ENCODE results near the gene TBC1D22A.

The TBC1D22A gene

DNA sequence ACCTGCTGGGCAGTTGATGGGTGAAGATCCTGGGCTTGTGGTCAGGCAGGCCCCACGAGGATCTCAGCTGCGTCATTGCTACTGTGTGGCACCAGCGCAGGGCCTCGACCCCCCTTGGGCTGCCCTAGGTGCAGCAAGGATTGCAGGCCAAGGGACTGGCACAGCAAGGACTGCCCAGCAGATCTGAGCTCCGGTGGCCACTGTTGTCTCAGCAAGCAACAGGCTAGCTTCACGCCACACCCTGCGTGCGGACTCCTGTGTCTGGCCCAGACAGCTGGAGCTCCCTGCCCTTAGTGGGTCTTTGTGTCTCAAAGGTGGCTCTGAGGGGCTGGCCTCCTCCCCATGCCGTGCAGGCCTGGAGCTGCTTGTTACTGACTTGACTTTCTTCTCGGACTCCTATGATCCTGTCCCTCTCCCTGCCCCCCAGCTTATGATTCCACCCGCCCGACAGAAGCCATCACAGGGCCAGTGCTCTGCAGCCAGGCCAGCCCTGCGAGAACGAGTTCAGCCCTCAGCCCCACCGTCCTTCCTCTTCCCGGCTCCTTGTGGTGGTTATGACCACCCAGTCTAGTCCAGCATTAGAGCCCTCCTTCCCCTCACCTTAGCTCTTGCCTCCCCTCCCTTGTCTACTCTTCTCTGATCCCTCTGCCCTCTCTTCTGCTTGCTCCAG, 295.6 kb downstream of the TBC1D22A start:
- Histone ChIP-seq H3K4me3 (no peak overlapping the region), H3K9me3 (no peaks in the 10 kb centered on the region), H3K36me3 (peaks cover 0 to 71% (median 25%) of the 10 kb centered on the region in 3 donors), H3K27me3 (no peaks in the 10 kb centered on the region), H3K4me1 (no peaks in the 10 kb centered on the region), H3K27ac (no peak overlapping the region)
- no peak for DNase-seq
- intact Hi-C loops (cut with DNase I; ENCODE audit: low total_unique reads): no loop called here
- no peak for TF ChIP-seq CTCF (IDR thresholded peaks at IDR 0.05)

DNA sequence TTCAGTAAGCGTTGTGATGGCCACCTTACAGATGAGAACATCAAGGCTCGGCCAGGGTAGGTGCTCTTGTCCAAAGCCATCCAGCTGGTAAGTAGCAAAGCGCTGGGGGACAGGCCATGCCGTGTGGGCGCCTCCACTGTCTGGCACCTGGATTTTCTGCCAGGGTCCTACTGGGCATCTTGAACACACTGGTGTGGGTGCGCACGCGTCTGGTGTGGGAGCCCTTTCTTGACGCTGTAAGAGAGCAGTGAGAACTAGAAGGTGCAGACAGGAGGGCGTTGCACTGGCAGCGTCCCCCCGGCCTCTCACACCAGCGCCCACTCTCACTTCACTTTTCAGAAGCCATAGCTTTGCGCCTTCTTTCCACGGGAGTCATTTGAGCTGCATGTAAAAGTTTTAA, 296.6 kb downstream of the TBC1D22A start:
- intact Hi-C loops (cut with DNase I; ENCODE audit: low total_unique reads): no loop called here
- Histone ChIP-seq H3K36me3 (peaks cover 0 to 71% (median 25%) of the 10 kb centered on the region in 3 donors), H3K9me3 (no peaks in the 10 kb centered on the region), H3K27me3 (no peaks in the 10 kb centered on the region), H3K4me1 (no peaks in the 10 kb centered on the region), H3K27ac (no peak overlapping the region), H3K4me3 (no peak overlapping the region)
- no peak for DNase-seq
- no peak for TF ChIP-seq CTCF (IDR thresholded peaks at IDR 0.05)

DNA sequence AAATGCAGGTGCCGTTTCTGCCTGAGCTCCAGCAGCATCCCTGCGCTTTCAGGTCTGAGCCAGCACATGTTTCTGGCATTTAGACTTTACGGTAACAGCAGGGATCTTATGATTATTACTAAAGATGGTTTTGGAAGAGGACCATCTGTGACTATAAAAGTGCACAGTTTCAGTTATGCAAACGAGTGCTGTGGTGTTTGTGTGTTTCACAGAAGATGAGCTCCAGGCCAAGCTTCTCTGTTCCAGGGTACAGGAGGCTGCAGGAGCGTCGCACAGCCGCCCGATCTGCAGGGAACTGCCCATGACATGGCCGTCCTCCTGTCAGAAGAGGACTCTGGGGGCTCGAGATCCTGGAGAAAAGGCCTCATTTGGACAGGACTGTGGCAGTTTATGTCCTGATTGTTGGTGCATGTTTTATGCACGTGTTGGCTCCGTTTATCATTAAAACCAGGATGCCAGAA, 297.3 kb downstream of the TBC1D22A start:
- Histone ChIP-seq H3K9me3 (no peaks in the 10 kb centered on the region), H3K4me3 (no peak overlapping the region), H3K4me1 (no peaks in the 10 kb centered on the region), H3K27me3 (no peaks in the 10 kb centered on the region), H3K27ac (no peak overlapping the region), H3K36me3 (peaks cover 0 to 65% (median 25%) of the 10 kb centered on the region in 3 donors)
- intact Hi-C loops (cut with DNase I; ENCODE audit: low total_unique reads): no loop called here
- no peak for TF ChIP-seq CTCF (IDR thresholded peaks at IDR 0.05)
- no peak for DNase-seq

GRCh38 chr22:47060718-47061117, 298.3 kb downstream of the TBC1D22A start:
- no peaks in the 10 kb centered on the region for H3K9me3 ChIP-seq
- no peak for DNase-seq
- no peaks in the 10 kb centered on the region for H3K27me3 ChIP-seq
- H3K27ac ChIP-seq: no peak overlapping the region
- H3K36me3 ChIP-seq: peaks cover 0 to 62% (median 25%) of the 10 kb centered on the region in 3 donors
- intact Hi-C loops (cut with DNase I; ENCODE audit: low total_unique reads): no loop called here
- no peaks in the 10 kb centered on the region for H3K4me1 ChIP-seq
- TF ChIP-seq CTCF (IDR thresholded peaks at IDR 0.05): no peak
- no peak overlapping the region for H3K4me3 ChIP-seq

- Histone ChIP-seq H3K36me3 (peaks cover 0 to 57% (median 25%) of the 10 kb centered on the region in 3 donors), H3K27ac (no peak overlapping the region), H3K9me3 (no peaks in the 10 kb centered on the region), H3K27me3 (no peaks in the 10 kb centered on the region), H3K4me3 (no peak overlapping the region), H3K4me1 (no peaks in the 10 kb centered on the region)
- peak in 1 of 2 donors; percentile 59 for DNase-seq
- no peak for TF ChIP-seq CTCF (IDR thresholded peaks at IDR 0.05)
- intact Hi-C loops (cut with DNase I; ENCODE audit: low total_unique reads): no loop called here
These were observed 298.8 kb downstream of the TBC1D22A start for GRCh38 chr22:47061226-47061625.
